HEK293 (cell line): ENCODE data around the gene MYO15B.

Experiments
- ATF2 ChIP-seq: fragments of 450-650 bp; formaldehyde crosslinking; IDR thresholded peaks from 2 replicates; pipeline ENCODE4 v1.5.1; 2016; ENCODE audit warnings: missing biosample characterization, missing genetic modification characterization, low read depth
- BCL11A ChIP-seq: fragments of 450-650 bp; formaldehyde crosslinking; IDR thresholded peaks from 2 replicates; pipeline ENCODE4 v1.5.1; 2016; ENCODE audit warnings: low read depth, missing biosample characterization, missing genetic modification characterization
- BCL6B ChIP-seq: fragments of 450-650 bp; formaldehyde crosslinking; IDR thresholded peaks from 2 replicates; pipeline ENCODE4 v1.5.1; 2017; ENCODE audit warnings: missing biosample characterization, missing genetic modification characterization
- CTCF ChIP-seq: fragments of 450-650 bp; formaldehyde crosslinking; IDR thresholded peaks from 2 replicates; pipeline ENCODE4 v1.5.1; 2016; ENCODE audit warnings: missing biosample characterization, missing genetic modification characterization
- PBX3 ChIP-seq: sonication (generic); formaldehyde crosslinking; IDR thresholded peaks from 2 replicates; pipeline ENCODE4 v1.8.1; 2022; ENCODE audit warnings: mild to moderate bottlenecking, moderate library complexity, missing genetic modification reagents
- ZBTB1 ChIP-seq: fragments of 450-650 bp; formaldehyde crosslinking; IDR thresholded peaks from 2 replicates; pipeline ENCODE4 v1.5.1; 2016; ENCODE audit warnings: missing biosample characterization, missing genetic modification characterization
- ZBTB10 ChIP-seq: fragments of 450-650 bp; formaldehyde crosslinking; IDR thresholded peaks from 2 replicates; pipeline ENCODE4 v1.5.1; 2016; ENCODE audit warnings: missing biosample characterization, missing genetic modification characterization
- ZBTB20 ChIP-seq: fragments of 450-650 bp; formaldehyde crosslinking; IDR thresholded peaks from 2 replicates; pipeline ENCODE4 v1.5.1; 2016; ENCODE audit warnings: missing biosample characterization, missing genetic modification characterization
- ZFP3 ChIP-seq: fragments of 450-650 bp; formaldehyde crosslinking; IDR thresholded peaks from 2 replicates; pipeline ENCODE4 v1.5.1; 2016; ENCODE audit warnings: low read depth, missing biosample characterization, missing genetic modification characterization
- ZFP41 ChIP-seq: fragments of 450-650 bp; formaldehyde crosslinking; IDR thresholded peaks from 2 replicates; pipeline ENCODE4 v1.5.1; 2016; ENCODE audit warnings: missing biosample characterization, missing genetic modification characterization, borderline replicate concordance
- ZNF132 ChIP-seq: fragments of 450-650 bp; formaldehyde crosslinking; IDR thresholded peaks from 2 replicates; pipeline ENCODE4 v1.5.1; 2017; ENCODE audit warnings: missing biosample characterization, missing genetic modification characterization, borderline replicate concordance
- ZNF23 ChIP-seq: fragments of 450-650 bp; formaldehyde crosslinking; IDR thresholded peaks from 2 replicates; pipeline ENCODE4 v1.5.1; 2016; ENCODE audit warnings: missing biosample characterization, missing genetic modification characterization, borderline replicate concordance
- ZNF239 ChIP-seq: fragments of 450-650 bp; formaldehyde crosslinking; IDR thresholded peaks from 2 replicates; pipeline ENCODE4 v1.5.1; 2016; ENCODE audit warnings: missing biosample characterization, missing genetic modification characterization
- ZNF248 ChIP-seq: fragments of 450-650 bp; formaldehyde crosslinking; IDR thresholded peaks from 2 replicates; pipeline ENCODE4 v1.5.1; 2017; ENCODE audit warnings: missing biosample characterization, missing genetic modification characterization
- ZNF280D ChIP-seq: fragments of 450-650 bp; formaldehyde crosslinking; IDR thresholded peaks from 2 replicates; pipeline ENCODE4 v1.5.1; 2016; ENCODE audit warnings: missing biosample characterization, missing genetic modification characterization
- ZNF302 ChIP-seq: fragments of 450-650 bp; formaldehyde crosslinking; IDR thresholded peaks from 2 replicates; pipeline ENCODE4 v1.5.1; 2016; ENCODE audit warnings: missing biosample characterization, missing genetic modification characterization, low read depth
- ZNF324 ChIP-seq: fragments of 450-650 bp; formaldehyde crosslinking; IDR thresholded peaks from 2 replicates; pipeline ENCODE4 v1.5.1; 2016; ENCODE audit warnings: missing biosample characterization, missing genetic modification characterization
- ZNF473 ChIP-seq: fragments of 450-650 bp; formaldehyde crosslinking; IDR thresholded peaks from 2 replicates; pipeline ENCODE4 v1.5.1; 2017; ENCODE audit warnings: missing biosample characterization, missing genetic modification characterization
- ZNF514 ChIP-seq: fragments of 450-650 bp; formaldehyde crosslinking; IDR thresholded peaks from 2 replicates; pipeline ENCODE4 v1.5.1; 2016; ENCODE audit warnings: missing biosample characterization, missing genetic modification characterization
- ZNF555 ChIP-seq: fragments of 450-650 bp; formaldehyde crosslinking; conservative IDR thresholded peaks from 2 replicates; pipeline ENCODE4 v1.5.1; 2017; ENCODE audit warnings: missing biosample characterization, mild to moderate bottlenecking, missing genetic modification characterization, inconsistent platforms
- ZNF600 ChIP-seq: fragments of 450-650 bp; formaldehyde crosslinking; IDR thresholded peaks from 2 replicates; pipeline ENCODE4 v1.5.1; 2016; ENCODE audit warnings: missing biosample characterization, missing genetic modification characterization
- ZNF660 ChIP-seq: fragments of 450-650 bp; IDR thresholded peaks from 2 replicates; pipeline ENCODE4 v1.5.1; 2018; ENCODE audit warnings: missing biosample characterization, mild to moderate bottlenecking, missing genetic modification characterization
- ZNF664 ChIP-seq: fragments of 450-650 bp; formaldehyde crosslinking; IDR thresholded peaks from 2 replicates; pipeline ENCODE4 v1.5.1; 2016; ENCODE audit warnings: missing biosample characterization, missing genetic modification characterization
- ZNF776 ChIP-seq: fragments of 450-650 bp; formaldehyde crosslinking; IDR thresholded peaks from 2 replicates; pipeline ENCODE4 v1.5.0; 2017; ENCODE audit warnings: missing biosample characterization, missing genetic modification characterization, borderline replicate concordance
- ZNF830 ChIP-seq: fragments of 450-650 bp; IDR thresholded peaks from 2 replicates; pipeline ENCODE4 v1.5.0; 2018; ENCODE audit warnings: missing biosample characterization, missing genetic modification characterization, low read depth, mild to moderate bottlenecking, moderate library complexity
- ZNF837 ChIP-seq: fragments of 450-650 bp; formaldehyde crosslinking; IDR thresholded peaks from 2 replicates; pipeline ENCODE4 v1.5.1; 2016; ENCODE audit warnings: missing biosample characterization, missing genetic modification characterization

Gene MYO15B

GRCh38 chr17:75666959-75667790, 79.6 kb downstream of the MYO15B start, which contains the start of the genes RECQL5 and SAP30BP (continued):
- TF ChIP-seq ZBTB10 (tag by site-specific recombination) (peak; percentile 53; the same call in 1 of the 2 replicates), ZNF776 (tag by site-specific recombination) (no peak), ZNF324 (tag by site-specific recombination) (no peak), ZNF132 (tag by site-specific recombination) (no peak), ZNF600 (tag by site-specific recombination) (peak; percentile 54; the same call in 1 of the 2 replicates), ZNF280D (tag by site-specific recombination) (no peak), ZNF660 (no peak; the same call in 1 of the 2 replicates), BCL6B (tag by site-specific recombination) (no peak), PBX3 (CRISPR knock-in tag) (0 out of 2 replicates have a peak, but pooled peaks have one; percentile 23), ATF2 (tag by site-specific recombination) (peak; percentile 95), ZNF302 (tag by site-specific recombination) (no peak), ZNF837 (tag by site-specific recombination) (no peak), BCL11A (tag by site-specific recombination) (no peak), ZNF664 (no peak), CTCF (tag by site-specific recombination) (no peak), ZNF473 (no peak), ZNF23 (tag by site-specific recombination) (no peak), ZBTB1 (tag by site-specific recombination) (no peak), ZFP41 (no peak), ZNF239 (no peak), ZNF248 (no peak), ZFP3 (tag by site-specific recombination) (no peak), ZNF555 (tag by site-specific recombination) (no peak), ZNF830 (no peak), ZNF514 (tag by site-specific recombination) (no peak), ZBTB20 (tag by site-specific recombination) (peak; percentile 85)
